NCI-H345 treated with DMSO at 0.1 percent for 48 hours (cell line): Measurements from ENCODE around the gene UTS2R.

Experiments
- DNase-seq: peaks from one replicate; lab custom pipeline; 2025; ENCODE audit not compliant: unreplicated experiment; lab: John Stamatoyannopoulos, UW

The UTS2R gene

GRCh38 chr17:82371333-82372248 lies at the start of gene UTS2R:
Gene UTS2R, plus strand, starts transcription at chr17:82371765. Its CDS starts 2,560 bp downstream, at chr17:82374325.
- no peak for DNase-seq

- no peak for DNase-seq
Measured at GRCh38 chr17:82321947-82322466, 49.6 kb upstream of the UTS2R start.

- no peak for DNase-seq
Measured at GRCh38 chr17:82322526-82323453, 48.8 kb upstream of the UTS2R start.

GRCh38 chr17:82323514-82324234 lies 47.9 kb upstream of the UTS2R start:
- no peak for DNase-seq

- DNase-seq = no peak
Measured at GRCh38 chr17:82324566-82325285, 46.8 kb upstream of the UTS2R start.

GRCh38 chr17:82325286-82326180 lies 46.0 kb upstream of the UTS2R start:
- no peak for DNase-seq

- no peak for DNase-seq
Measured at GRCh38 chr17:82327289-82327688, 44.3 kb upstream of the UTS2R start.

- DNase-seq = no peak
Measured at GRCh38 chr17:82327757-82328140, 43.8 kb upstream of the UTS2R start.

GRCh38 chr17:82328141-82328993 lies 43.2 kb upstream of the UTS2R start:
- DNase-seq = no peak

GRCh38 chr17:82328994-82329507 lies 42.5 kb upstream of the UTS2R start:
- no peak for DNase-seq

- DNase-seq = no peak
Measured at GRCh38 chr17:82329683-82330321, 41.8 kb upstream of the UTS2R start.

GRCh38 chr17:82330322-82331239 lies 41.0 kb upstream of the UTS2R start:
- peak; percentile 92 for DNase-seq

GRCh38 chr17:82331345-82331939 lies 40.1 kb upstream of the UTS2R start:
- no peak for DNase-seq

- DNase-seq = no peak
Measured at GRCh38 chr17:82332669-82333278, 38.8 kb upstream of the UTS2R start.

GRCh38 chr17:82333279-82334171 lies 38.0 kb upstream of the UTS2R start, which contains the start of gene SECTM1:
Gene SECTM1, minus strand, starts transcription at chr17:82333766. Its CDS starts 6,526 bp downstream, at chr17:82327240.
- no peak for DNase-seq
